ENCODE measurements around the gene CX3CL1. TPM values are rescaled to one million over a fixed set of nuclear protein-coding genes. Genes with fewer than 3 reads are reported as not detected.
"Not testable (repeated sequence)": the region's sequence is repeated elsewhere in the genome, so short reads cannot be mapped to it uniquely, and the experiment has no call there.

Gene CX3CL1
- not detected for total RNA-seq
- 0 reads per million in 2 donors for total RNA-seq

- Mint-ChIP-seq H3K4me1 (peaks cover 4% of the 10 kb centered on the region), H3K27ac (no peak within 1 kb of the TSS), H3K27me3 (peaks cover 16% of the 10 kb centered on the region), H3K4me3 (no peak within 1 kb of the TSS), H3K36me3 (ENCODE audit: low read depth) (peaks cover 2% of the 10 kb centered on the region)
- DNase-seq (no peak), ATAC-seq (no peak)
- no peaks in the 10 kb centered on the region for H3K9me3 ChIP-seq (ENCODE audit: control insufficient read depth, low read length, poor library complexity, severe bottlenecking)
Measured at GRCh38 chr16:57372372-57373116, at the start of gene CX3CL1. Gene CX3CL1 (plus strand): TSS chr16:57372490. CDS start chr16:57372569, 79 bp downstream.

- no peaks in the 10 kb centered on the region for H3K9me3 ChIP-seq (ENCODE audit: control insufficient read depth, low read length, poor library complexity, severe bottlenecking)
- no peak for DNase-seq
- Mint-ChIP-seq H3K4me1 (no peaks in the 10 kb centered on the region), H3K4me3 (no peak overlapping the region), H3K27ac (peak overlapping the region; percentile 6), H3K27me3 (no peaks in the 10 kb centered on the region), H3K36me3 (ENCODE audit: low read depth) (no peaks in the 10 kb centered on the region)
- no peak for ATAC-seq
Measured at GRCh38 chr16:57324749-57325148, 47.5 kb upstream of the CX3CL1 start.

GRCh38 chr16:57325458-57325857 lies 46.8 kb upstream of the CX3CL1 start:
- Mint-ChIP-seq H3K4me1 (no peaks in the 10 kb centered on the region), H3K27ac (no peak overlapping the region), H3K27me3 (no peaks in the 10 kb centered on the region), H3K4me3 (no peak overlapping the region), H3K36me3 (ENCODE audit: low read depth) (no peaks in the 10 kb centered on the region)
- no peak for ATAC-seq
- no peak for DNase-seq
- no peaks in the 10 kb centered on the region for H3K9me3 ChIP-seq (ENCODE audit: control insufficient read depth, low read length, poor library complexity, severe bottlenecking)

- Mint-ChIP-seq H3K4me3 (no peak overlapping the region), H3K36me3 (ENCODE audit: low read depth) (no peaks in the 10 kb centered on the region), H3K27me3 (no peaks in the 10 kb centered on the region), H3K4me1 (no peaks in the 10 kb centered on the region), H3K27ac (no peak overlapping the region)
- DNase-seq (no peak), ATAC-seq (no peak)
- no peaks in the 10 kb centered on the region for H3K9me3 ChIP-seq (ENCODE audit: control insufficient read depth, low read length, poor library complexity, severe bottlenecking)
Measured at GRCh38 chr16:57329718-57330327, 42.5 kb upstream of the CX3CL1 start.

GRCh38 chr16:57331355-57331754 lies 40.9 kb upstream of the CX3CL1 start:
- H3K4me1 Mint-ChIP-seq: no peaks in the 10 kb centered on the region
- no peaks in the 10 kb centered on the region for H3K36me3 Mint-ChIP-seq (ENCODE audit: low read depth)
- no peak overlapping the region for H3K4me3 Mint-ChIP-seq
- ATAC-seq (no peak), DNase-seq (no peak)
- H3K9me3 ChIP-seq (ENCODE audit: control insufficient read depth, low read length, poor library complexity, severe bottlenecking): no peaks in the 10 kb centered on the region
- H3K27me3 Mint-ChIP-seq: peaks cover 4% of the 10 kb centered on the region
- no peak overlapping the region for H3K27ac Mint-ChIP-seq

GRCh38 chr16:57333402-57333801 lies 38.9 kb upstream of the CX3CL1 start:
- Mint-ChIP-seq H3K27me3 (peaks cover 5% of the 10 kb centered on the region), H3K27ac (no peak overlapping the region), H3K4me1 (no peaks in the 10 kb centered on the region), H3K4me3 (no peak overlapping the region), H3K36me3 (ENCODE audit: low read depth) (no peaks in the 10 kb centered on the region)
- DNase-seq: no peak
- no peaks in the 10 kb centered on the region for H3K9me3 ChIP-seq (ENCODE audit: control insufficient read depth, low read length, poor library complexity, severe bottlenecking)
- ATAC-seq: no peak

GRCh38 chr16:57335366-57335765 lies 36.9 kb upstream of the CX3CL1 start:
- Mint-ChIP-seq H3K36me3 (ENCODE audit: low read depth) (peaks cover 2% of the 10 kb centered on the region), H3K27ac (no peak overlapping the region), H3K4me3 (no peak overlapping the region), H3K4me1 (peaks cover 3% of the 10 kb centered on the region), H3K27me3 (peaks cover 16% of the 10 kb centered on the region)
- no peak for ATAC-seq
- H3K9me3 ChIP-seq (ENCODE audit: control insufficient read depth, low read length, poor library complexity, severe bottlenecking): no peaks in the 10 kb centered on the region
- DNase-seq: no peak

GRCh38 chr16:57341062-57341440 lies 31.2 kb upstream of the CX3CL1 start:
- ATAC-seq (no peak), DNase-seq (no peak)
- peaks cover 50% of the 10 kb centered on the region for H3K27me3 Mint-ChIP-seq

GRCh38 chr16:57341441-57342303 lies 30.6 kb upstream of the CX3CL1 start:
- H3K36me3 Mint-ChIP-seq (ENCODE audit: low read depth): peaks cover 5% of the 10 kb centered on the region
- H3K4me1 Mint-ChIP-seq: peaks cover 22% of the 10 kb centered on the region
- ATAC-seq (no peak), DNase-seq (no peak)
- no peaks in the 10 kb centered on the region for H3K9me3 ChIP-seq (ENCODE audit: control insufficient read depth, low read length, poor library complexity, severe bottlenecking)
- H3K4me3 Mint-ChIP-seq: no peak overlapping the region
- no peak overlapping the region for H3K27ac Mint-ChIP-seq
- peaks cover 48% of the 10 kb centered on the region for H3K27me3 Mint-ChIP-seq

More at GRCh38 chr16:57341062-57341440, 31.2 kb upstream of the CX3CL1 start:
- Mint-ChIP-seq H3K36me3 (ENCODE audit: low read depth) (peaks cover 5% of the 10 kb centered on the region), H3K27ac (no peak overlapping the region), H3K4me3 (no peak overlapping the region), H3K4me1 (peaks cover 22% of the 10 kb centered on the region)
- no peaks in the 10 kb centered on the region for H3K9me3 ChIP-seq (ENCODE audit: control insufficient read depth, low read length, poor library complexity, severe bottlenecking)

- ATAC-seq; H3K27ac Mint-ChIP-seq; H3K36me3 Mint-ChIP-seq (ENCODE audit: low read depth); H3K9me3 ChIP-seq (ENCODE audit: control insufficient read depth, low read length, poor library complexity, severe bottlenecking); DNase-seq; H3K4me3 Mint-ChIP-seq: not testable (repeated sequence)
- peaks cover 48% of the 10 kb centered on the region for H3K27me3 Mint-ChIP-seq
- peaks cover 22% of the 10 kb centered on the region for H3K4me1 Mint-ChIP-seq
Measured at GRCh38 chr16:57342606-57343005, 29.7 kb upstream of the CX3CL1 start.

GRCh38 chr16:57343221-57343620 lies 29.1 kb upstream of the CX3CL1 start:
- no peaks in the 10 kb centered on the region for H3K9me3 ChIP-seq (ENCODE audit: control insufficient read depth, low read length, poor library complexity, severe bottlenecking)
- Mint-ChIP-seq H3K4me1 (peaks cover 22% of the 10 kb centered on the region), H3K27me3 (peaks cover 51% of the 10 kb centered on the region), H3K27ac (no peak overlapping the region), H3K36me3 (ENCODE audit: low read depth) (peaks cover 7% of the 10 kb centered on the region), H3K4me3 (no peak overlapping the region)
- DNase-seq: no peak
- ATAC-seq: no peak

- not testable (repeated sequence) for H3K4me3 Mint-ChIP-seq; ATAC-seq; H3K9me3 ChIP-seq (ENCODE audit: control insufficient read depth, low read length, poor library complexity, severe bottlenecking); H3K36me3 Mint-ChIP-seq (ENCODE audit: low read depth); DNase-seq; H3K27ac Mint-ChIP-seq
- Mint-ChIP-seq H3K4me1 (peaks cover 28% of the 10 kb centered on the region), H3K27me3 (peaks cover 52% of the 10 kb centered on the region)
Measured at GRCh38 chr16:57344094-57344493, 28.2 kb upstream of the CX3CL1 start.

GRCh38 chr16:57345021-57345420 lies 27.3 kb upstream of the CX3CL1 start:
- ATAC-seq (no peak), DNase-seq (no peak)
- H3K9me3 ChIP-seq (ENCODE audit: control insufficient read depth, low read length, poor library complexity, severe bottlenecking): no peaks in the 10 kb centered on the region
- H3K36me3 Mint-ChIP-seq (ENCODE audit: low read depth): peaks cover 5% of the 10 kb centered on the region
- H3K4me3 Mint-ChIP-seq: no peak overlapping the region
- peaks cover 54% of the 10 kb centered on the region for H3K27me3 Mint-ChIP-seq
- H3K27ac Mint-ChIP-seq: no peak overlapping the region
- H3K4me1 Mint-ChIP-seq: peaks cover 31% of the 10 kb centered on the region

Data from T-helper 17 cell (primary cell).